HG02852 (cell line): ENCODE measurements around the gene NRN1.

ENCODE experiments used
- ATAC-seq: cut with Tn5 transposase; IDR thresholded peaks from one replicate; pipeline ENCODE4 v1.9.1; 2021; ENCODE audit warnings: mild to moderate bottlenecking, moderate library complexity; ENCODE audit not compliant: unreplicated experiment

The NRN1 gene

DNA sequence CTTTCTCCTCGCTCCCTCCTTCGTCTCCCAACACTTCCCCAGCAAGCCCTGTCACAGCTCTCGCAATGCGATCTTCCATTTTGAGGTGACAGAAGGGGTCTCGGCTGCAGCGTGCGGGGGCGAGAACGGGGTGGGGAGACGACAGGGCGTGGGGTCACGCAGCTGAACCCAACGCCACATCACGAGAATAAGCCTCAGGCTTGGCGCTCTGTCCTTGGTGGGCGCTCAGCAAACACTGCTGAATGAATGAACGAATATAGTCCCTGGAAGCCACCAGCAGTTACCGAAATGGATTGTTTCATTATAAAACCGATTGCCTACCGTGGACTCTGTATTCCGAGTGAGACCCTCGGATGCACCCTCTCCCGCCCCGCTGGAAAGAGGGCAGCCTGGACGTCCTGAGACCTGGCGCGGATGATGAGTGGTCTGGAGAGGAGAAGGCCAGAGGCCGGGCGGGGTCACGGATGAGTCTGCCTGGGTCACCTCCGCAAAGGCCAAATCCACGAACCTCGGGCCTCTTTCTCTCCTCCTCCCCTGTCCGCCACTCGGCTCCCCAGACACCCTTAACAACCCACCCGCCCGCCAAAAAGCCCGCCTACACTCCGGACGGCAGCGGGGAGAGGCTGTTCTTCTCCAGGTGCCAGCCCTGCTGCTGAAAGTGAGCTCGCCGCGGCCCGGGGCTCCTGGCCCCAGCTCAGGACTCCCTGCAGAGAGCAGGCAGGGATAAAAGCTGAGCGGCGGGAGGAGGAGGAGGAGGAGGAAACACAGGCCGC, 3.7 kb downstream of the NRN1 start:
- ATAC-seq, result no peak

DNA sequence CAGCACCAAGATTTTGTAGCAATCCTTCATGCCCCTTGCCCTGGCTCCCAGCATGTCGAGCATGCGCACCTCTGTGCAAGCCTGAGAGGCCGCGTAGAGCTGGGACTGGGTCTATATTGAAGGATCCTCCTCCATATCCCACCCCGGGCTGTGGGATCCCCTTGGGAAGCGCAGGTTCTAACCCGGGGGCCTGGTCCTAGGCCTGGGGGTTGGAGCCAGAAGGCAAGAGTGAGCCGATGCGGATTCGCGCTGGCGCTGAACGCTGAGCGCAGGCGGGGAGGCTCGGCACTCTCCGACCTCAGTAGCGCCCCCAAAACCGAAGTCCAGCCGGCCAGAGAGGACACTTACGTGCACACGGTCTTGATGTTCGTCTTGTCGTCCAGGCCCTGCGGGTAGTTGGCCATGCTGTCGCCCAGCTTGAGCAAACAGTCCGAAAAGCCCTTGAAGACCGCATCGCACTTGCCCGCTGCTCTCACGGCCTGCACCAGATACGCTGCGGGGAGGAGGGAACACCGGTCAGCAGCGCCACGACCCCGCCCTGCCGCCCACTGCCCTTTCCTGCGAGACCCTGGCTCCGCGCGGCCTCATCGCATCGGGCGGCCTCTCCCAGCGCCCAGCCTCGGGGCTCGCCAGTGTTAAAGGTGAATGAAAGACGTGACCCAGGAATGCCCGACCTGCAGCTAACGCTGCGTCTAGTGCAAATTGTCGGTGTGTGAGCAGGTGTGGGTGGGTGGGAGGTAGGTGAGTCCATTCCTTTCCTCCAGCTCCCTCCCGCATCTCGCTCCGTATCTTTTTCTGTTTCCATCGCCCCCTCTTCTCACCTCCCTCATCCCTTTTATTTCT, 4.5 kb downstream of the NRN1 start:
- no peak for ATAC-seq

DNA sequence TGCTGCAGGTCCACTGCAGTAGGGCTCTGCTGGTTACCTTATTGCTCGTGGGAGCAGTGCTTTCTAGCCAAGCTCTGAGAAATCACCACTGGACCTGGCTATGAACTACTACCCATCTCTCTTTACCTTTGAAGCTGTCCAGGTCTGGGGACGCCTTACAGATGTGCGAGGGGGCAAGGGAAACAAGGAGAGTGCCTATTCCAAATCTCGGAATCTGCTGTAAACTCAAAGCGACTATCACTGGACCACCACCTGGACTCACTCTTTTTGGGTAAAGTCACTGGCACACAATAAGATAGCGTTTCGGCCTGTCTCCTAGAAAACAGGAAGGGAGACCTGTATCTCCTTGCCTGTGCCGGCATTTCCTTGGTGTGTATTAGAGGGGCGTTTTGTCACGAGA, 5.3 kb downstream of the NRN1 start:
- ATAC-seq, result no peak

DNA sequence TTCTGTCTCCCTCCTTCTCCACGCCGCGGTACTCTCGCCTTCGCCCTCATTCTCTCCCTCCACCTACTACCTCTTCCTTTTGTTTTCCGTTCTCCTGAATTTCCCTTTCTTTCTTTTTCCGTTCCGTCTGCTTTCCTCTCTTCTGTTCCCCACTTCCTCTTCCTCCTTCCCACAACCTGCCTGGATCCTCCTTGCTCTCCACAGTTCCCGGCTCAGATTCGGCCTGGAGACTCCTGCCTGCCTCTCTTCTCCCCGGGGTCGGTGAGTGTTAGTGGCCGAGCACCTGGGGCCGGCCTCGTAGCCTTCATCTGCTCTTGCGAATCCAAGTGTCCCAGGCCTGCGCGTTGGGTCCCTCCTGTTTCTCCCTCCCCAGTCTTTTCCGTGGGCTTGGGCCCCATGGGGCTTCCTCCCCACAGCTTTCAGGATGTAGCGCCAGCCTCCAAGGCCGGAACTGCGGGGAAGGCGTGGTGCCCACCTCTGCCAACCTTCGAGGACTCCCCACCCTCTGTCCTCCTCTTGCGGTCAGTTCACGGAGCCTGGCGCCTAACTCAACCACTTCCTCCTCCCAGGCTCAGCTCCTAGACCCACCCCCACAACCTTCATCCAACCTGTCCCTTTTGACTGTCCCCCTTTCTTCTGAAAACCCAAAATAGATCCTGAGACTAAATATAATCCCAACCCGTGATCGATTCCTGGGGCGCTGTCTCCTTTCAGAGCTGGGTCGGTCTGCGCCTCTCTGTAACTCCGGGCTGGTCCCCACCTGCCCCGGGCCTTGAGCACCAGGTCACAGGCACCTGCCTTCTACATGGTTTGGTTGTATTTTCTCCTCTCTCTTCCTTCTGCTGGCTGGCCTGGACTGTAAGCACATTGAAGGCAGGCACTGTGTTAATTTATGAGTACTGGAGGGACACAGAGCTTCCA, 6.8 kb downstream of the NRN1 start:
- ATAC-seq, result no peak

DNA sequence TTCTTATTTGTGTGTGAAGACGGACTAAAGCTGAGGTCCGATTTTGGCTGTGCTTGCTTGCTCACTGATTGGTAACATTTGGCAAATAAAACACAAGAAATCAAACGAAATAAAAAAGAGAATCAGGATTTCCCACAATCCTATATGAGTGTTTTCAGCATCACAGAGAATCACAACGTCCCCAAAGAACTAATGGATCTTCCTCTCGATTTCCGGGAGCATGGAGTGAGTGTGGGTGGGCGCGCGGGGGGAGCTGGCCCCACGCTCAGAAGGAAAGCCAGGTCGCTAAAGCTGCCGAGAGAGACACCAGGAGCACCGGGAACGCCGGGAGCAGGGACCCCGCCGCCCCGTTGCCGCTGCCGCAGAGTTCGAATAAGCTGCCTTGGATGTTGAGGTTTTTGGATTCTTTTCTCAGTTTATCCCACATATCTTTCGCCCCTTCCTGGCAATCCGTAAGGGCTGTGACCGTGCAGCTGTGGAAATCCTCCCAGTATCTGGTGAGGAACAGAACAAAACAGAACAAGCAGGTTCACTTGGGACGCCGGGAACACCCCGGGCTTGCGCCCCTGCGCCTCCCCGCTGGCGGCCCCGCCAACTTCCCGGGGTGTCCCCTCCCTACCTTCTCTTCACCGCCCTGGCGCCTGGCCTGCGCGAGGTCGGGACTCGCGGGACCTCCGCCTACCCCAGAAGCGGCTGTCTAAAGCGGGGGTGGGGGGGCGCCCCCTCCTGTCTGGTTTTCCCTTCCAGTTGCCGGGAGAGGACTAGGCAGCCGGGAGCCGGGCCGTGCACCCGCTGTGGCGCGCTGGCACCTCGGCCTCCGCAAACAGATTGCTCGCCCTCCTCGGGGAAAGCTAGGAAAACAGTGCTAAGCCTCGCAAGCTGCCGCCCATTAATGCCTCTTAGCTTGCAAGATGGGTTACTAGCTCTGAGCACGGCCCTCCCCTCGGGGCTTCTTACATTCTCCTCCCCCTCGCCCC, 7.7 kb downstream of the NRN1 start:
- no peak for ATAC-seq

DNA sequence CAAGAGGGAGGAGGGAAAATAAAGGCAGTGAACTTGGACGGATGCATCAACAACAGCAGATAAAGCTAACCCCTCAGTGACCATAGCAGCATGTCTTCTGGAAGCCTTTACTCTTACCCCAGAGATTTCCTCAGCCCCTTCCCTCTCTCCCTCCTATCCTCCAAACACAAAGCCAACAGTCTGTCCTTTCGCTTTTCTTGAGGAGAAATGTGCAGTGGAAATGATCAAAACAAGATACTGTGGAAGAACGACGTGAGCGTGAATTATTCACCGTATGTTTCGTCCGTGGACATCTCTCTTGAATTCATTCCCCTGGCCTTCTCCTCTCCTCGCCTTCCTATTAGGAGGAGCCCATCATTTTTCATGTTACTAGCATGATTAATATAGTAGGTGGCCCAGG, 8.5 kb downstream of the NRN1 start:
- no peak for ATAC-seq

DNA sequence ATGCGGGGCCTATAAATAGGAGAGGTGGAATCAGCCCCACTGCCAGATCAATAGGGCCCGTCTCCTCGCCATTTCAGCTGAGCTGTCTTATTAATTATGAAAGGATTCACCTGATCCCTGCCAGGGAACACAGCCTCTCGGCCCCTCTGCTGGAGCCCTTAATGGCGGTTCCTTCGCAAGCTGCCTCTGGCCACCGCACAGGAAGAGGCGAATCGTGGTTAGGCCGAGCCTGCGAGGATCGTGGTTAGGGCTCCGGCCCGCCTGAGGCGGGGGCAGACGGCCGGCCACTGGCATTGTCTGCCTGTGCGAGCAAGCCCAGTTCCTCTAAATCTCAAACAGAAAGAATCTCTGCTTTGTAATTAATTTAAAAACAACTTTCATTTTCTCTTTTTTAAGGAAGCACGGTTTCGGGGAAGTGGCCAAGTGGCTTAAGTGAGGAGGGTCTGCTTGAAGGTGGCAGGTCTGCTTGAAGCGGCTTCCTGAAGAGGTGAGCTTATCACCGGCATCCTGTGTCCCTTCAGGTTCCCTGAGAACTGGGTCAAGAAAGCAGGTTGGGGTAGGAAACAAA, 9.2 kb downstream of the NRN1 start:
- no peak for ATAC-seq

DNA sequence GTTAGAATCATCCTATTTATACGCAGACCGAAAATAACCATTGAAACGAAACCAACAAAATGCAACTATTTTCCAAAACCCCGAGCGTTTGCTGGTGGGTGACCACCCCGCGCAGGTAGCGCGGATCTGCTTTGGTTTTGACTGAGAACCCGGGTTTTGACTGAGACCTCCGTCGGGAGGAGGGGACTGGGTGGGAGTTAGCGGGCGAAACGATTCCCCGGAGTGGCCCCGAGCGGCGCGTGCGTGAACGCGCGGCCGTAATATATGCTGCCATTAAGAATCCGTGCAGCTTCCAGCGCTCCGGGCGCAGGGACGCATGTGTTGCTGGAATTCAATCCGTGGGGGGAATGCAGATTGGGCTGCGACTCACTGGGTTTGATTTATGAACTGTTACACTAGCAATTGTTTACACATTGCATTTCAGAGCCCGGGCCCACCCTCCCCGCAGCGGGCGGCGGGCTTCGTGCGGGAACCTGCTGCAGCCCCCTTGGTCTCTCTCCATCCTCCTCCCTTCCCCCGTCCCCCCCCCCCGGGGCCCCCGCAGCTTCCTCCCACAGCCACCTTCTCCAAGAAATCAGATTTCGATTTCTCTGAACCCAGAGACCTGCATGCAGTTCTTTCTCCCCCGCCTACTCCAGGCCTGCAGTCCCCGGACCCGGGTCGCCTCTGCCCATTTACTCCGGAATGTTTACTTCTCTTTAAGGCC, 9.9 kb downstream of the NRN1 start:
- no peak for ATAC-seq

DNA sequence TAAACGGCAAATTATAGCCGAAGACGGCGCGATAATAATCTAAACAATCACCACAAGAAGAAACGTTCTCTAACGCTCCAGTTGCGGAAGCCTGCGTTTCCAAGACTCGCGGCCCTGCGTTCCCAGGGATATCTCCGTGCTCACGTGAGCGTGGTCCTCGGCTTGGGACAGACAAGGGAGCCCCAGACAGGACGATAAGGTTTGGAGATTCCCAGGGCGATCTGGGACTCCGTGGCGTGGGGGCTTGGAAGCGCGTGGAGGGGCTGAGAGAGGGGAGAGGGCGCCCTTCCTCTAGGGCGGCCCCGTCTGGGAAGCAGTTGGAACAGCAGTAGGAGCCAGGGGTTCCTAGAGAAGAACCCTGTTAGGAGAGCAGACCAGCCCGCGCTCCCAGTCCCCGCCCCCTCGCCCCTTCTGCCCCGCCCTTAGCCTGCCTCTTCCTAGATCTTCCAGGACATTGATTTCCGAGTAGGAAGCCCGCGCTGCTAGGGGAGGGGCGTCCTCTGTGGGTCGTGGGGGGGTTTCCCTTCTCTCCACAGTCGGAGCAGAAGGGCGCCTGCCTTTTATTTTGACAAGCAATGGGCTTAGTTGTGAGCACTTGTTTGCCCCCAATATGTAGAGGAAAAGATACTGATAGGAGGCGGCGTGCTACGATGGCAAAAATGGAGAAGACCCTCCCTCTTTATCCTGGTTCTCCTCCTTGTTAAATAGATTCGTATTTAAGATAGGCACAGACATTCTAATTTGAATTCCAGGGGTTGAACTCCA, 10.6 kb downstream of the NRN1 start:
- no peak for ATAC-seq

DNA sequence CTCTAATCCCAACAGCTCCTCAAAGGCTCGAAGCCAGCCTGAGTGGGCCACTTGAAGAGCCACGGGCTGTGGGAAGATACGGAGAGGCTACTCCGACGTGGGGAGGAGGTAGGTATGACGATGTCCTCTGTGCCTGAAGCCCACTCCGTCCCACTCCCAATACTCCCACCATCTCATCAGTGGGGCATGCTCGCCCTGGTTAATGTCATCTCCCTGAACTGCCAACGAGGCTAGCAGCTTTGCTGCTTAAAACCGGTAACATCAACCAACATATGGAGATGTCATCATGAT, 11.1 kb downstream of the NRN1 start:
- no peak for ATAC-seq

DNA sequence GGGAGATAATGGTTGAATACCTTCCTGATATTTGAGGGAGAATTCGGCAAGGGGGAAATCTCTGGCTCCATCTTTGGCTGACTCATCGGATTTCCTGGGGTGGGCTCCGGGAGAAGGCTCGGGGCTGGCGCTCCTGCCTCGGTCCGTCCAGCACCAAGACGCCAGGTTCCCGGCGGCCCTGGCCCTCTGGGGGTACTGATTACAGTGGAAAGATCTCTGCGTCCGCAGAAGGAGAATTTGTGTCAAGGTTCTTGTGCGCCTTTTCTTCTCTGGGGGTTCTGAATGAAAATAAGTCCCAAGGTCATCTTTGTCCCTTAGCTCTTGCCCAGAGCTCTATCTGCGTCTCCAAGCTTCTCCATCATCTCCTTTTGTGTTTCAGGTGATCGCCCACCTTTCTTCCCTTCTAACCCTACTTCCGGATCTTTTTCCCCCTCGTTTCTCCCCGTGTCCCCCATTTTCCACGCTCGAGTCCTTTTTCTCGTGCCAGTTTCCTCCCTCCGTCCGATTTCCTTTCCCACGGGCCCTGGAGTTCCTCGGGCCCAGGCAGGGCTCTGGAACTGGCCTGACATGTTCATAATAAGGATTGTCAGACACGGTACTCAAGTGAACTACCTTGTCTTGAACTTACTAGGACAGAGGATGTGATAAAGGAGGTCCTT, 11.6 kb downstream of the NRN1 start:
- no peak for ATAC-seq

DNA sequence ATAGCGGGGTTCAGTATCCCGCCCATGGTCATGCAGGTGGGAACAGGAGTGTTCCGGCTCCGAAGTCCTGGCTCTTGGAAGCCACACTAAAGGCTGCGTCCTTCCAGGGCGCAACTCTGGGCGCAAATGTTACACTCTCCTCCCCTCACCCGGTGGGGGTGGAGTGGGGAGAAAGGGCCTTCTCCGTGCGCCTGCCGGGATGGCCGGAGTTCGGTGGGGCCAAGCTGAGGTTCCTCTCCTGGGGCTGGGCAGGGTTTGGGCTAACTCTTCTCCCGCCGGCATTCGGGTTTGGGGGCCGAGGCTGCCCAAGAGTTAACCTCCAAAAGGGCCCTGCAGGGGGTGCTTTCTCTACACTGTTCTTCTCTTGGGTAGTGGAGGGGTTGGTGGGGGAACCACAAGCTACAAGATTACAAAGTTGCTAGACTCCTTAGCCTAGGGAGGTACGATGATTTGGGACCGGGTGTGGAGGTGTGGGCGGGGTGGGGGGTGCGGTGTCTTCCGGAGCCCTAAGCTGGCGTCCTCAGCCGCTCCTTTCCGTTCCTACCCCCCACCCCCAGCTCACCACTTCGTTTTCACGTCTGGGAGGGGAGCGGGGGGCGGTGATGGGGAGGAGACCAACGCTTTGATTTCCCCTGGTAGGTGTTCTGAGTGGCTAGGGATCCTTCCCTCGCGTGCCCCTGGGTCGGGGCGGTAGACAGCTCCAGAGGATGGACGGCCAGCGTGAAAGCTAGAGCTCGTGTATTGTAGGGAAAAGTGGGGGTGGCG, 12.3 kb downstream of the NRN1 start:
- no peak for ATAC-seq

DNA sequence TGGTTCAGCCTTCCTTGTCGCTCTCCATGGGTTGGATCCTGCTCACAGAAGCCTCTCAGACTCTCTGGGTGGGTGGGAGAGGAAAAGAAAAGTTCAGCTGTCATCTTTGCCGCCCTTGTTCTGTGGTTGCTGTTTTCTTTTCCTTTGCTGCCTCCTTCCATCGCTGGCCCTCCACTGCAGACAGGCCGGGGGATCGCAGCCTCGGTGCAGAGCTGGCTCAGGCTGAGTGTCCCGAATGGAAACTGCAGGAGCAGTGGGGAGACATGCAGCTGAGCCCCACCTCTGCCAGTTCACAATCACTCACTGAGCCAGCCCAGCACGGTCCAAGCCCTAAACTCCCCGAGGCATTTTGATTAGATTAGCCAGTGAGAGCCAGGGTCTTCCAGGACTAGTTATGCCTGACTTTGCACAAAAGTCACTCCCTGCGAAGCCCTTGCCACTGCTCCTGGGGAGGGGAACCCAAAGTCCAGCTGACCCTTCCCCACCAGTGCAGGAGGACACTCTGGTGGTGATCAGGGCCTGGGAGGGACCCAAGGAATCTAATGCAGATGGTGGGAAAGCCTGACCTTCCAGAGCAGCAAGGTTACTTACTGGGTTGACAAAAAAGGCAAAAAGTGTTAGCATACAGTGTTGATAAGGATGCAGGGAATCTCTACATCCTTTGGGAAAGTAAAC, 14.0 kb downstream of the NRN1 start:
- no peak for ATAC-seq

DNA sequence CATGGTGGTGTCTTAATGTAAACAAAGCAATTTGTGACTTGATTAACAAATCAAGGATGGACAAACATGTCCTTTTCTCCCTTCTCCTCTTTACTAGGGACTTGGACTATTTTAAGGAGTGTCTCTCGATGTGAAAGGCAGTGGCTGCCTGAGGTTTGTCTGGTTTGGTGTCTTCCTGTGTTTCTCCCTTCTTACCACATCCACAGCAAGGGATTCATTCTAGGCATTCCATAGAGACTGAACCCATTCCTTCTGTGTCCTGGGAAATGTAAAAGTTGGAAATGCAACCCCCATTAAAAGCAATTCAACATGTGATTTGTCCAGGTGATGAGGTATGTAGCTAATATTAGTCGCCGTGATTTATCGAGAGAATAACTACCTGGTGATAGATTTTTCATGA, 15.9 kb downstream of the NRN1 start:
- ATAC-seq, result no peak

DNA sequence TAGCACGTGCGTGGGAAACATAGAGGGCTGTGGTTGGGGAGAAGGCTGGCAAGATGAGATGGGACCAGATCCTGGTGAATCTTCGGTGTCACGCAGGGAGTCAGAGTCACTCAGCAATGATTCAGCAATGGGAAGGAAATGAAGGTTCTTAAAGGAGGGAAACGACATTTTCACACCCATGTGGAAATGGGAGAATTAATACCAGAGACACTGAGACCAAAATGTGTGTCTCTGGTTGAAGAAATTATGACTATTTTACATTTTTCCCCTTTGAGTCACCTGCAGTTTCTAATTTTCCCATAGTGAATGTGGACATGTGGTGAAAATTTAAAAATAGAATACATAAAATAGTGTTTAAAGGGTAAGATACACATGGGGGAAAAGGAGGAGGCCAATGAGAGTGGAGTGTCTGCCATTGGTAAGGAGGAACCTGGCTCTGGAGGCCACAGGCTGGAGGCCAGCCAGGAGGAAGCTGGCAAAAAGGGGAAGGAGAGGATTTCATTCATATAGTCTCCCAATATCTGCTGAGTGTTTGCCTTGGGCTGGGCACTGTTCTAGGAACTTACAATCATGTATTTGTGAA, 17.5 kb downstream of the NRN1 start:
- no peak for ATAC-seq

DNA sequence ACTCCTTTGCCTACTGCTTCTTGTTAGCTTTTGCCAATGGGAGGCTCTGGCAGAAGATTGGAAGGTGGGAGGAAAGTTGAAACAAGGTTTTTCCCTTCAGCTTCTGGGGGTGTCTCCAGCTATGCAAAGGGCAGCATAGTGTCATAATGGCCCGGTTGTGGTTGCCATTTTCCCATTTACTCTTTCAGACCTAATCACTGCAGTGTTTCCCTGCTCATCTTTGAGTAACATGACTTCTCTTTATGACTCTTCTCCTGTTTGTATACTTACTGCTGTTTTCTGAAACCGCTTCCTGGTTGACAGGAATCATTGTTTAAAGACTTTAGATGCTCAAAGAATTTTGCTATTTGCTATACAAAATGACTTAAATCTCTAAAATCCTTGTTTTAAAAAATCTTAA, 19.9 kb downstream of the NRN1 start:
- ATAC-seq, result no peak
